Motor neuron (in vitro differentiated cells): ENCODE results near the gene RESF1. TPM values are rescaled to one million over a fixed set of nuclear protein-coding genes. Genes with fewer than 3 reads are reported as not detected.

Source experiments
- ATAC-seq, 8 experiments: fragments of 200-7000 bp; cut with Tn5 transposase; replicated peaks in 6 of 8; 2 replicates each; pipeline ENCODE4 v1.8.0; 2021; ENCODE audit warnings: mild to moderate bottlenecking in 8 of 8, moderate library complexity in 8 of 8
- H3K27ac ChIP-seq, 2 donors: fragments of 250-450 bp; sonication (Bioruptor Pico); 2 replicates each; pipeline ENCODE4 v1.9.0; 2021; ENCODE audit warnings: antibody characterized with exemption in 2 of 2, mild to moderate bottlenecking in 2 of 2, moderate library complexity in 1 of 2
- H3K4me1 ChIP-seq, 2 donors: fragments of 250-450 bp; sonication (Bioruptor Pico); replicated peaks in 1 of 2; 2 replicates each; pipeline ENCODE4 v1.6.1; 2021; ENCODE audit warnings: antibody characterized with exemption in 2 of 2, mild to moderate bottlenecking in 2 of 2, moderate library complexity in 1 of 2
- H3K4me3 ChIP-seq, 5 donors: fragments of 250-450 bp; sonication (Bioruptor Pico); 2 replicates each; pipeline ENCODE4 v1.9.0; 2021; ENCODE audit warnings: antibody characterized with exemption in 5 of 5, mild to moderate bottlenecking in 5 of 5, moderate library complexity in 4 of 5
- WGBS, 10 experiments: fragments of 450-650 bp; shearing (Covaris generic); methylation state at CpG; one replicate each; pipeline ENCODE4 v1.0.0; 2022; 5-methylcytosine and 5-hydroxymethylcytosine counted together
- in situ Hi-C, 9 experiments: fragments of 400-800 bp; cut with MboI; loops; one replicate each; pipeline ENCODE4 v1.15.0; 2021; ENCODE audit warnings: low sequenced_read_pairs in 9 of 9, low pct_unique_long_range_greater_than_20kb in 2 of 9; ENCODE audit not compliant: unreplicated experiment in 9 of 9
- total RNA-seq, 8 experiments: library from RNA; unstranded; fragments of 300-600 nt; gene quantifications; 2 replicates each; pipeline versions ENCODE4 v1.2.3 to v1.2.4, GENCODE V29; 2022

RESF1 gene
- total RNA-seq, 8 experiments from 2014 or later = 17.6 to 27.2 (median 25.1) TPM

DNA sequence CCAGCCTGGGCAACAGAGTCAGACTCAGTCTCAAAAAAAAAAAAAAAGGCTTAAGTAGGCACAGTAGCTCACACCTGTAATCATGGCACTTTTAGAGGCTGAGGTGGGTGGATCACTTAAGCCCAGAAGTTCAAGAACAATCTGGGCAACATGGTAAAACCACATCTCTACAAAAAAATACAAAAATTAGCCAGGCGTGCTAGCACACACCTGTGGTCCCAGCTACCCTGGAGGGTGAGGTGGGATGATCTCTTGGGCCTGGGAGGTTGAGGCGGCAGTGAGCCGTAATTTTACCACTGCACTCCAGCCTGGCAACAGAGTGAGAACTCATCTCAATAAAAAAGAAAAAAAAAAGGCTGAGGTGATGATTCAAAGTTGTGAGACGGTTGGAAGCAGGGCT is 9.1 kb upstream of the RESF1 start:
- no peak for ATAC-seq
- in situ Hi-C loops = no loop called here
- Histone ChIP-seq H3K4me1 (no peaks in the 10 kb centered on the region), H3K27ac (no peak overlapping the region), H3K4me3 (no peak overlapping the region)
- 0 to 70% (median 69%) methylated on average over 1 to 2 of the region's 4 CpGs; no CpG with 5 or more reads in 7 of the 10 experiments for WGBS, 10 experiments

DNA sequence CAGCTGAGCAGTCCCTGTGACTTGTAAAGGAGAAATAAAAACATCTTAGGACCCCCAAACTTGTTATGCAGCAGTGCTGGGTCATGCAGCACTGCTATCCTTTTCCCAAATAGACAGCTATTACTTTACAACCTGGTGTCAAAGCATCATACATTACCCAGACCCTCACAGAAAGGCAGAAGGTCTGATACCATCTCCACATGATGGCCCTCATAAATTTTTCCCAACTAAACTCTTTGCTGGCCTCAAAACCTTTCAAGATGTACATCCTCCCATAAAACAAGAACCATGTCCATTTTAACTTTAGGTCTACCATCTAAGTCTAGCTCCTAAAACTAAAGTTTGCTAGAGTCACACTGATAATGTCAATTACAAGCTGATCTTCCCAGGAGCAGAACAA is 8.7 kb upstream of the RESF1 start:
- H3K27ac ChIP-seq = no peak overlapping the region
- no peak for ATAC-seq
- in situ Hi-C loops = no loop called here
- H3K4me1 ChIP-seq = no peaks in the 10 kb centered on the region
- H3K4me3 ChIP-seq = no peak overlapping the region

DNA sequence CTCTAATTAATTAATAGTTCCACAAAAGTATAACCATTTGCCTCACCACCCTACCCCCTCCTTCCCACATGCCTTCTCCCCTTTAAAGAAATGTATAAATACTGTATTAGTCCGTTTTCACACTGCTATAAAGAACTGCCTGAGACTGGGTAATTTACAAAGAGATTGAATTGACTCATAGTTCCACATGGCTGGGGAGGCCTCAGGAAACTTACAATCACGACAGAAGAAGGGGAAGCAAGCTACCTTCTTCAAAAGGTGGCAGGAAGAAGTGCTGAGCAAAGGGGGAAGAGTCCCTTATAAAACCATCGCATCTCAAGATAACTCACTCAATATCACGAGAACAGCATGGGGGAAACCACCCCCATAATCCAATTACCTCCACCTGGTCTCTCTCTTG is 8.2 kb upstream of the RESF1 start:
- in situ Hi-C loops = no loop called here
- no peak for ATAC-seq
- Histone ChIP-seq H3K4me1 (no peaks in the 10 kb centered on the region), H3K27ac (no peak overlapping the region), H3K4me3 (no peak overlapping the region)
- WGBS, 10 experiments = 15 to 100% (median 53%) methylated on average over 1 to 4 of the region's 4 CpGs; no CpG with 5 or more reads in 1 of the 10 experiments

GRCh38 chr12:31951939-31952338 is 7.3 kb upstream of the RESF1 start:
- H3K4me1 ChIP-seq = no peaks in the 10 kb centered on the region
- ATAC-seq = no peak
- 50 to 100% (median 86%) methylated on average over 1 to 2 of the region's 2 CpGs; no CpG with 5 or more reads in 3 of the 10 experiments for WGBS, 10 experiments
- no peak overlapping the region for H3K4me3 ChIP-seq
- no peak overlapping the region for H3K27ac ChIP-seq
- in situ Hi-C loops = no loop called here

DNA sequence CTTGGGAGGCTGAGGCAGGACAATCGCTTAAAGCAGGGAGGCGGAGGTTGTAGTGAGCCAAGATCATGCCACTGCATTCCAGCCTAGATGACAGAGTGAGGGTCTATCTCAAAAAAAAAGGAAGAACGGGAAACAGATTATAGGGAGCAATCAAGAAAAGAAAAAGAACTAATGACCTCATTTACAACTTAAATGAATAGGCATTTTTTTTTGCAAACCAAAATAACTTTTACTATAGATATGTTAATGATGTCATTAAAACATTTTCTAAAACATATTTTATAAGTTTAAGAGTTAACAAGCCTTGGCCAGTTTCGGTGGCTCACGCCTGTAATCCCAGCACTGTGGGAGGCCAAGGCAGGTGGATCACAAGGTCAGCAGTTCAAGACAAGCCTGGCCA is 6.8 kb upstream of the RESF1 start:
- Histone ChIP-seq H3K4me1 (no peaks in the 10 kb centered on the region), H3K27ac (no peak overlapping the region), H3K4me3 (no peak overlapping the region)
- WGBS, 10 experiments = 76 to 100% (median 89%) methylated on average over 1 to 5 of the region's 5 CpGs; no CpG with 5 or more reads in 1 of the 10 experiments
- in situ Hi-C loops = no loop called here
- ATAC-seq = no peak

- H3K27ac ChIP-seq = no peak overlapping the region
- no peak for ATAC-seq
- in situ Hi-C loops = no loop called here
- 80 to 100% (median 90%) methylated on average over 1 to 6 of the region's 7 CpGs; no CpG with 5 or more reads in 2 of the 10 experiments for whole genome bisulfite sequencing, 10 experiments
- H3K4me1 ChIP-seq = peaks cover 3 to 4% of the 10 kb centered on the region in 2 donors
- H3K4me3 ChIP-seq = no peak overlapping the region
Observed at GRCh38 chr12:31954925-31955858, 4.0 kb upstream of the RESF1 start.

- Histone ChIP-seq H3K27ac (peak overlapping the region in 1 of 2 donors; percentile 89), H3K4me3 (peak overlapping the region; percentile 57 to 76 (median 67)), H3K4me1 (peaks cover 12 to 23% of the 10 kb centered on the region in 2 donors)
- 2 to 26% (median 6%) methylated on average over 2 to 10 of the region's 10 CpGs for WGBS, 10 experiments
- in situ Hi-C loops = no loop called here
- peak in 2 of 8 experiments; percentile 59 to 64 for ATAC-seq
Observed at GRCh38 chr12:31958569-31959160, 550 bp upstream of the RESF1 start.

GRCh38 chr12:31959701-31960391 is 631 bp downstream of the RESF1 start:
- ATAC-seq = peak; percentile 60 to 78 (median 72)
- Histone ChIP-seq H3K4me1 (peaks cover 12 to 23% of the 10 kb centered on the region in 2 donors), H3K27ac (peak overlapping the region; percentile 70 to 89), H3K4me3 (peak overlapping the region; percentile 57 to 76 (median 67))
- in situ Hi-C loops = no loop called here
- 0 to 1% (median 0%) methylated on average over 1 to 20 of the region's 47 CpGs for WGBS, 10 experiments

DNA sequence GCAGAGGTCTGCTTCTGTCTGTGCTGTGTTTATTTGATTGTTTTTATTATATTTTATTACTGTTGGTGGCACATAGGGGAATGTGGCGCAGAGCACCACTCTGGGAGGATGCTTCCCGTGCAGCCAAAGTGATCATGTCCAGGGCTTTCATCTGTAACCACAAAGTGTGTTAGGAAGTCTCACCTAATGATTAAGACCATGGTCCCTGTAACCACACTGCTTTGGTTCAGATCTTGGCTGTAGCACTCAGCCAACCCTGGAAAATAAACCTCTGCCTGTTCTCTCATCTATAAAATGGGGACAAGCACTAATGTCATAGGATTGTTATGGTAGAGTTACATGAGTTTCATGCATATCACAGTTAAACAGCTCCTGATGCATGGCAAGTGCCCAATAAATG is 1.9 kb downstream of the RESF1 start:
- WGBS, 10 experiments = 33 to 79% (median 53%) methylated on average over 2 of the region's 2 CpGs; no CpG with 5 or more reads in 6 of the 10 experiments
- no peak for ATAC-seq
- Histone ChIP-seq H3K4me3 (peak overlapping the region; percentile 57 to 76 (median 67)), H3K4me1 (peaks cover 12 to 23% of the 10 kb centered on the region in 2 donors), H3K27ac (no peak overlapping the region)
- in situ Hi-C loops = no loop called here

DNA sequence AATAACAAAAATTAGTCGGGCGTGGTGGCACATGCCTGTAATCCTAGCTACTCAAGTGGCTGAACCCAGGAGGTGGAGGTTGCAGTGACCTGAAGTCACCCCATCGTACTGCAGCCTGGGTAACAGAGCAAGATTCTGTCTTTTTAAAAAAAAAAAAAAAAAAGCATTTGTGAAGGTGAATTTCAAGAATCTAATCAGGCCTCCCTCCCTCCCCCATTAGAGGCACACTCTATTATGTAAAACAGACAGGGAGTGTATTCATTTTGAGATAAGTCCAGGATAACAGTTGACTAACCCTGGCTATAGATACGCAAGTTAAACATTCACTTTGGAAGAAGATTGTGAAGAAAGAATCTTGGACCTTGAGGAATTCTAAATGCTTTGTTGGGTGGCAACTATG is 2.9 kb downstream of the RESF1 start:
- Histone ChIP-seq H3K27ac (no peak overlapping the region), H3K4me1 (peaks cover 12 to 23% of the 10 kb centered on the region in 2 donors), H3K4me3 (no peak overlapping the region)
- in situ Hi-C loops = no loop called here
- no peak for ATAC-seq
- 71 to 100% (median 90%) methylated on average over 1 to 4 of the region's 4 CpGs; no CpG with 5 or more reads in 5 of the 10 experiments for WGBS, 10 experiments

GRCh38 chr12:31964280-31964679 is 5.1 kb downstream of the RESF1 start:
- no peak overlapping the region for H3K4me3 ChIP-seq
- in situ Hi-C loops = no loop called here
- peaks cover 9 to 19% of the 10 kb centered on the region in 2 donors for H3K4me1 ChIP-seq
- no peak overlapping the region for H3K27ac ChIP-seq
- no peak for ATAC-seq
- WGBS, 10 experiments = 90 to 100% (median 100%) methylated on average over 1 to 3 of the region's 3 CpGs; no CpG with 5 or more reads in 2 of the 10 experiments

DNA sequence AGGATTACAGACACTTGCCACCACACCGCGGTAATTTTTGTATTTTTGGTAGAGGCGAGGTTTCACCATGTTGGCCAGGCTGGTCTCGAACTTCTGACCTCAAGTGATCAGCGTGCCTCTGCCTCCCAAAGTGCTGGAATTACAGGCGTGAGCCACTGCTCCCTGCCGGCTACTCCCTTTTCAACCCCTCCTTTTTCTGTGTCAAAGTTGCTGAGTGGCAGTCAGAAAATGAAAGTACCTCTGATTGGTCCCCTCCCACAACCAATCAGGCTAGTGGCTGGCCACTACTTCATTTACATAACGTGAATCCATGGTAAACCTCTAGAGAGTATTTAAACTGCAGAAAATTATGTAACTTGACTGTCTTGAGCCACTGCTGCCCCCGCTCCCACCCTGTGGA is 5.9 kb downstream of the RESF1 start:
- peaks cover 9 to 19% of the 10 kb centered on the region in 2 donors for H3K4me1 ChIP-seq
- H3K4me3 ChIP-seq = no peak overlapping the region
- in situ Hi-C loops = no loop called here
- no peak for ATAC-seq
- H3K27ac ChIP-seq = no peak overlapping the region
- 80 to 100% (median 92%) methylated on average over 2 to 8 of the region's 9 CpGs; no CpG with 5 or more reads in 2 of the 10 experiments for WGBS, 10 experiments
